Hepatocyte (in vitro differentiated cells): ENCODE measurements around the gene EMX1. TPM values are rescaled to one million over a fixed set of nuclear protein-coding genes. Genes with fewer than 3 reads are reported as not detected.
"Not testable (repeated sequence)": the region's sequence is repeated elsewhere in the genome, so short reads cannot be mapped to it uniquely, and the experiment has no call there.

Experiments
- DNase-seq: peaks from one replicate; pipeline ENCODE4 v3.0.0-alpha.2; 2016; ENCODE audit warnings: low spot score
- H2AFZ ChIP-seq: fragments of 200-600 bp; sonication (generic); 2 replicates; pipeline ENCODE4 v1.6.0; 2016; ENCODE audit warnings: antibody characterized with exemption, mild to moderate bottlenecking
- H3K27ac ChIP-seq: fragments of 200-600 bp; sonication (generic); 2 replicates; pipeline ENCODE4 v1.5.1; 2016; ENCODE audit warnings: mild to moderate bottlenecking
- H3K27me3 ChIP-seq: fragments of 200-600 bp; sonication (generic); 2 replicates; pipeline ENCODE4 v1.6.1; 2016
- H3K36me3 ChIP-seq: fragments of 200-600 bp; sonication (generic); replicated peaks from 2 replicates; pipeline ENCODE4 v1.5.1; 2016; ENCODE audit warnings: low read depth; ENCODE audit not compliant: insufficient read depth
- H3K4me1 ChIP-seq: fragments of 200-600 bp; sonication (generic); 2 replicates; pipeline ENCODE4 v1.5.1; 2016; ENCODE audit warnings: mild to moderate bottlenecking, moderate library complexity; ENCODE audit not compliant: insufficient read depth
- H3K4me2 ChIP-seq: fragments of 200-600 bp; sonication (generic); 2 replicates; pipeline ENCODE4 v1.6.0; 2016
- H3K4me3 ChIP-seq: fragments of 200-600 bp; sonication (generic); 2 replicates; pipeline ENCODE4 v1.5.1; 2016; ENCODE audit warnings: mild to moderate bottlenecking
- H3K79me2 ChIP-seq: fragments of 200-600 bp; sonication (generic); 2 replicates; pipeline ENCODE4 v1.6.0; 2017; ENCODE audit warnings: mild to moderate bottlenecking
- H3K9me2 ChIP-seq: fragments of 200-600 bp; sonication (generic); replicated peaks from 2 replicates; pipeline ENCODE4 v1.6.0; 2017; ENCODE audit warnings: mild to moderate bottlenecking; ENCODE audit not compliant: insufficient read depth
- H3K9me3 ChIP-seq: fragments of 200-600 bp; sonication (generic); 2 replicates; pipeline ENCODE4 v1.5.1; 2016; ENCODE audit warnings: low read depth, mild to moderate bottlenecking
- H4K20me1 ChIP-seq: fragments of 200-600 bp; sonication (generic); 2 replicates; pipeline ENCODE4 v1.6.0; 2016; ENCODE audit warnings: mild to moderate bottlenecking; ENCODE audit not compliant: insufficient read depth, poor library complexity, severe bottlenecking
- CTCF ChIP-seq: fragments of 200-600 bp; sonication (generic); IDR thresholded peaks from 2 replicates; pipeline ENCODE4 v1.5.1; 2016; ENCODE audit warnings: antibody characterized with exemption, mild to moderate bottlenecking; ENCODE audit not compliant: poor library complexity
- EZH2 ChIP-seq: fragments of 200-600 bp; sonication (generic); IDR thresholded peaks from 2 replicates; pipeline ENCODE4 v1.6.1; 2016; ENCODE audit warnings: antibody characterized with exemption, mild to moderate bottlenecking, borderline replicate concordance
- EZH2phosphoT487 ChIP-seq: fragments of 200-600 bp; sonication (generic); IDR thresholded peaks from one replicate; pipeline ENCODE4 v1.6.1; 2018; ENCODE audit warnings: antibody characterized with exemption, mild to moderate bottlenecking, low read depth, moderate library complexity; ENCODE audit not compliant: unreplicated experiment, severe bottlenecking
- WGBS: methylation state at CpG from one replicate; pipeline ENCODE4 v1.1.6; 2016; ENCODE audit warnings: low lambda C conversion rate; ENCODE audit errors: missing lambda C conversion rate; 5-methylcytosine and 5-hydroxymethylcytosine counted together
- polyA plus RNA-seq: library from polyadenylated mRNA; unstranded; fragments of >200 nt; fragmentation: Nextera tagmentation; extraction: Ambion mirVana; gene quantifications from 2 replicates; pipeline ENCODE4 v1.2.1, GENCODE V29; 2016
- total RNA-seq: library from RNA; depleted of rRNA; stranded (reverse); fragments of >200 nt; gene quantifications from 2 replicates; pipeline ENCODE4 v1.2.3, GENCODE V29; 2014

Gene EMX1
- total and polyA plus RNA-seq, 2 experiments from 2014 or later: 0.34 to 1.2 TPM

GRCh38 chr2:72901426-72901825 lies 15.9 kb upstream of the EMX1 start:
- no peak for DNase-seq
- no peak for TF ChIP-seq EZH2phosphoT487
- TF ChIP-seq CTCF: no peak
- TF ChIP-seq EZH2: no peak
- Histone ChIP-seq H3K27me3 (peaks cover 56% of the 10 kb centered on the region), H3K27ac (no peak overlapping the region), H3K9me2 (no peaks in the 10 kb centered on the region), H3K4me2 (no peak overlapping the region), H2AFZ (no peak overlapping the region), H3K4me1 (no peaks in the 10 kb centered on the region), H3K4me3 (no peak overlapping the region), H3K36me3 (no peaks in the 10 kb centered on the region), H3K79me2 (no peaks in the 10 kb centered on the region), H3K9me3 (no peaks in the 10 kb centered on the region), H4K20me1 (no peaks in the 10 kb centered on the region)
- 32% methylated on average over 3 of the region's 3 CpGs for WGBS

GRCh38 chr2:72907369-72907768 lies 9.9 kb upstream of the EMX1 start:
- not testable (repeated sequence) for H3K27ac ChIP-seq, DNase-seq, H3K36me3 ChIP-seq, H2AFZ ChIP-seq, H3K9me3 ChIP-seq, H4K20me1 ChIP-seq, H3K4me2 ChIP-seq, H3K9me2 ChIP-seq, H3K79me2 ChIP-seq, H3K4me1 ChIP-seq, H3K4me3 ChIP-seq
- 80% methylated on average over 13 of the region's 13 CpGs for WGBS
- H3K27me3 ChIP-seq: peaks cover 94% of the 10 kb centered on the region

GRCh38 chr2:72908741-72909140 lies 8.6 kb upstream of the EMX1 start:
- Histone ChIP-seq H3K27me3 (peaks cover 94% of the 10 kb centered on the region), H3K36me3 (no peaks in the 10 kb centered on the region), H3K27ac (no peak overlapping the region), H4K20me1 (no peaks in the 10 kb centered on the region), H3K4me2 (no peak overlapping the region), H3K4me3 (no peak overlapping the region), H3K9me2 (no peaks in the 10 kb centered on the region), H3K9me3 (no peaks in the 10 kb centered on the region), H3K4me1 (no peaks in the 10 kb centered on the region), H3K79me2 (no peaks in the 10 kb centered on the region), H2AFZ (no peak overlapping the region)
- no peak for TF ChIP-seq EZH2
- TF ChIP-seq CTCF: no peak
- no peak for TF ChIP-seq EZH2phosphoT487
- DNase-seq: no peak
- WGBS: 85% methylated on average over 3 of the region's 3 CpGs

GRCh38 chr2:72911256-72911655 lies 6.1 kb upstream of the EMX1 start:
- H3K27me3 ChIP-seq: peaks cover 94% of the 10 kb centered on the region
- DNase-seq: no peak

More at GRCh38 chr2:72911256-72911655, 6.1 kb upstream of the EMX1 start:
- Histone ChIP-seq H2AFZ (no peak overlapping the region), H3K9me2 (no peaks in the 10 kb centered on the region), H3K27ac (no peak overlapping the region), H3K79me2 (no peaks in the 10 kb centered on the region), H3K4me3 (no peak overlapping the region), H3K9me3 (no peaks in the 10 kb centered on the region), H3K4me1 (peaks cover 7% of the 10 kb centered on the region), H3K36me3 (no peaks in the 10 kb centered on the region), H3K4me2 (no peak overlapping the region), H4K20me1 (no peaks in the 10 kb centered on the region)
- 35% methylated on average over 1 of the region's 1 CpG for WGBS
- no peak for TF ChIP-seq EZH2
- TF ChIP-seq CTCF: no peak
- no peak for TF ChIP-seq EZH2phosphoT487
